ENCODE results near the gene CAPN2. TPM values are rescaled to one million over a fixed set of nuclear protein-coding genes. Genes with fewer than 3 reads are reported as not detected.

Gene CAPN2
- total and polyA plus RNA-seq, 2 experiments from 2014 or later, result 8.4 to 17.8 TPM

- H3K27me3 ChIP-seq (ENCODE audit: insufficient read depth), result peaks cover 69% of the 10 kb centered on the region
- no peaks in the 10 kb centered on the region for H3K79me2 ChIP-seq (replicated peaks; ENCODE audit: insufficient read depth)
- peaks cover 21% of the 10 kb centered on the region for H3K4me1 ChIP-seq (ENCODE audit: insufficient read depth)
- no peaks in the 10 kb centered on the region for H3K36me3 ChIP-seq (ENCODE audit: insufficient read depth)
- peak overlapping the region; percentile 88 for H3K4me2 ChIP-seq
- peak overlapping the region; percentile 71 for H3K4me3 ChIP-seq
- H3F3A ChIP-seq (replicated peaks; ENCODE audit: low read depth), result no peaks in the 10 kb centered on the region
- Mint-ChIP-seq H3K27me3 (ENCODE audit: insufficient read depth, low read depth, poor library complexity) (peaks cover 23% of the 10 kb centered on the region), H3K9me3 (no peaks in the 10 kb centered on the region), H3K4me1 (peaks cover 35% of the 10 kb centered on the region), H3K36me3 (ENCODE audit: low read depth) (peaks cover 7% of the 10 kb centered on the region; the same call in 2 of the 3 replicates), H3K4me3 (peak overlapping the region; percentile 88), H3K27ac (no peak overlapping the region)
- H2AFZ ChIP-seq, result peak overlapping the region; percentile 81; the same call in 1 of the 2 replicates
- ATAC-seq, result peak; percentile 59
- no peaks in the 10 kb centered on the region for H4K20me1 ChIP-seq (replicated peaks; ENCODE audit: insufficient read depth)
- TF ChIP-seq EZH2 (IDR thresholded peaks at IDR 0.05; ENCODE audit: low read depth, unreplicated experiment) (peak; percentile 27), ZNF114 (CRISPR knock-in tag; IDR thresholded peaks at IDR 0.05) (no peak), ZNF462 (CRISPR knock-in tag; IDR thresholded peaks at IDR 0.05) (no peak)
- H3K9me2 ChIP-seq (ENCODE audit: insufficient read depth), result no peaks in the 10 kb centered on the region
- no peak for DNase-seq (ENCODE audit: low spot score)
- no peak overlapping the region for H3K27ac ChIP-seq (ENCODE audit: low read depth)
Measured at GRCh38 chr1:223712850-223713474, 623 bp downstream of the CAPN2 start.
